KMS-11 (cell line): ENCODE measurements around the gene PET100.

Experiments
- H2AFZ ChIP-seq: fragments of 200-600 bp; sonication (generic); 2 replicates; pipeline ENCODE4 v1.6.1; 2016; ENCODE audit warnings: antibody characterized with exemption, mixed run types, low read depth
- H3K27ac ChIP-seq: fragments of 200-600 bp; sonication (generic); 2 replicates; pipeline ENCODE4 v1.6.1; 2016; ENCODE audit warnings: mild to moderate bottlenecking, mixed run types
- H3K27me3 ChIP-seq: fragments of 200-600 bp; sonication (generic); 2 replicates; pipeline ENCODE4 v1.6.1; 2017; ENCODE audit warnings: mild to moderate bottlenecking, low read depth, mixed run types, moderate library complexity; ENCODE audit not compliant: insufficient read depth
- H3K36me3 ChIP-seq: fragments of 200-600 bp; sonication (generic); 2 replicates; pipeline ENCODE4 v1.6.1; 2017; ENCODE audit warnings: mild to moderate bottlenecking, mixed run types; ENCODE audit not compliant: insufficient read depth
- H3K4me1 ChIP-seq: fragments of 200-600 bp; sonication (generic); 2 replicates; pipeline ENCODE4 v1.6.1; 2016; ENCODE audit warnings: mild to moderate bottlenecking, low read depth, mixed run types; ENCODE audit not compliant: poor library complexity, severe bottlenecking
- H3K4me2 ChIP-seq: fragments of 200-600 bp; sonication (generic); 2 replicates; pipeline ENCODE4 v1.7.0; 2016; ENCODE audit warnings: mild to moderate bottlenecking, mixed run types
- H3K4me3 ChIP-seq: fragments of 200-600 bp; sonication (generic); IDR thresholded peaks from 2 replicates; pipeline ENCODE4 v1.6.1; 2017; ENCODE audit warnings: low read depth, low read length, mixed read lengths; ENCODE audit not compliant: insufficient read depth
- H3K79me2 ChIP-seq: fragments of 200-600 bp; sonication (generic); 2 replicates; pipeline ENCODE4 v1.6.1; 2016; ENCODE audit warnings: low read depth, mixed run types; ENCODE audit not compliant: insufficient read depth
- H3K9ac ChIP-seq: fragments of 200-600 bp; sonication (generic); 2 replicates; pipeline ENCODE4 v1.6.1; 2016; ENCODE audit warnings: mild to moderate bottlenecking, mixed run types
- H4K20me1 ChIP-seq: fragments of 200-600 bp; sonication (generic); 2 replicates; pipeline ENCODE4 v1.6.1; 2016; ENCODE audit warnings: mild to moderate bottlenecking, mixed run types; ENCODE audit not compliant: insufficient read depth
- TF ChIP-seq, protein P1 (sequence below): fragments of 200-600 bp; sonication (generic); conservative IDR thresholded peaks from 2 replicates; pipeline ENCODE4 v1.6.1; 2017; ENCODE audit warnings: low read depth, mild to moderate bottlenecking, antibody characterized with exemption, low read length, moderate library complexity, mixed read lengths

PET100 gene

DNA sequence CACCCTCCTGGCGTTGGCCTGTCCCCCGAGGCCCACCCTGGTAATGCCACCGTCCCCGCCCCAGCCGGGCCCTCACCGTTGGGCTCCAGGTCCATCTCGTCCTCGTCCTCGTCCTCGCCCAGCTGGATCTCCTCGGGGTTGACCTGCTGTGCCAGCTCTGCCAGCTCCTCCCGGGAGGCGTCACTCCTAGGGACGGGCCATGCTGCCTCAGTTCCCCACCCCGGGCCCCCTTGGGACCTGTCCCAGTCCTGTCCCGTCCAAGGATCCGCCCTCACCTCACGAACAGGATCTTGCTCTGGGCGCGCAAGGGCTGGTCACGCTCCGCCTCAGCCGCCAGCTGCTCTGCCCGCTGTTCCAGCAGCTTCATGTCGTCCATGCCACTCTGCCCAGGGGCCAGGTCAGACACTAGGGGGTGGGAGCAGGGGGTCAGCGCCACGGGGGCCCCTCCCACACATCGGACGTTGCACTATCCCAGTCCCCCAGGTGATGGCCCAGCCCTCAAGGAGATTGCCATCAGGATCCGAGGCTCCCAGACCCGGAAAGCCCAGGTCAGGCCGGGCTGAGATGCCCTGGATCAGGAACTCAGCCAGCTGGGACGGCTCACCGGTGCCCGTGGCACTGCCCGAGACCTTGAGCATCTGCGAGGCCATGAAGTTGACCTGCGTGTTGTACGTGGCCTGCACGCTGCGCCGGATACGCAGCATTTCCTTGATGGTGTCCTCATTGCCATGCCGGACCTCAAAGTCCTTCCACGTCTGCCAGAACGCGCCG lies 9.7 kb upstream of the PET100 start:
- TF ChIP-seq, protein P1, sequence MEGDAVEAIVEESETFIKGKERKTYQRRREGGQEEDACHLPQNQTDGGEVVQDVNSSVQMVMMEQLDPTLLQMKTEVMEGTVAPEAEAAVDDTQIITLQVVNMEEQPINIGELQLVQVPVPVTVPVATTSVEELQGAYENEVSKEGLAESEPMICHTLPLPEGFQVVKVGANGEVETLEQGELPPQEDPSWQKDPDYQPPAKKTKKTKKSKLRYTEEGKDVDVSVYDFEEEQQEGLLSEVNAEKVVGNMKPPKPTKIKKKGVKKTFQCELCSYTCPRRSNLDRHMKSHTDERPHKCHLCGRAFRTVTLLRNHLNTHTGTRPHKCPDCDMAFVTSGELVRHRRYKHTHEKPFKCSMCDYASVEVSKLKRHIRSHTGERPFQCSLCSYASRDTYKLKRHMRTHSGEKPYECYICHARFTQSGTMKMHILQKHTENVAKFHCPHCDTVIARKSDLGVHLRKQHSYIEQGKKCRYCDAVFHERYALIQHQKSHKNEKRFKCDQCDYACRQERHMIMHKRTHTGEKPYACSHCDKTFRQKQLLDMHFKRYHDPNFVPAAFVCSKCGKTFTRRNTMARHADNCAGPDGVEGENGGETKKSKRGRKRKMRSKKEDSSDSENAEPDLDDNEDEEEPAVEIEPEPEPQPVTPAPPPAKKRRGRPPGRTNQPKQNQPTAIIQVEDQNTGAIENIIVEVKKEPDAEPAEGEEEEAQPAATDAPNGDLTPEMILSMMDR = no peak
- H3K4me3 ChIP-seq = no peak overlapping the region
- no peaks in the 10 kb centered on the region for H3K4me1 ChIP-seq
- no peak overlapping the region for H3K4me2 ChIP-seq
- H3K27ac ChIP-seq = no peak overlapping the region
- no peak overlapping the region for H3K9ac ChIP-seq
- no peaks in the 10 kb centered on the region for H3K27me3 ChIP-seq
- H3K79me2 ChIP-seq = no peaks in the 10 kb centered on the region
- H3K36me3 ChIP-seq = no peaks in the 10 kb centered on the region
- H2AFZ ChIP-seq = no peak overlapping the region
- no peaks in the 10 kb centered on the region for H4K20me1 ChIP-seq

DNA sequence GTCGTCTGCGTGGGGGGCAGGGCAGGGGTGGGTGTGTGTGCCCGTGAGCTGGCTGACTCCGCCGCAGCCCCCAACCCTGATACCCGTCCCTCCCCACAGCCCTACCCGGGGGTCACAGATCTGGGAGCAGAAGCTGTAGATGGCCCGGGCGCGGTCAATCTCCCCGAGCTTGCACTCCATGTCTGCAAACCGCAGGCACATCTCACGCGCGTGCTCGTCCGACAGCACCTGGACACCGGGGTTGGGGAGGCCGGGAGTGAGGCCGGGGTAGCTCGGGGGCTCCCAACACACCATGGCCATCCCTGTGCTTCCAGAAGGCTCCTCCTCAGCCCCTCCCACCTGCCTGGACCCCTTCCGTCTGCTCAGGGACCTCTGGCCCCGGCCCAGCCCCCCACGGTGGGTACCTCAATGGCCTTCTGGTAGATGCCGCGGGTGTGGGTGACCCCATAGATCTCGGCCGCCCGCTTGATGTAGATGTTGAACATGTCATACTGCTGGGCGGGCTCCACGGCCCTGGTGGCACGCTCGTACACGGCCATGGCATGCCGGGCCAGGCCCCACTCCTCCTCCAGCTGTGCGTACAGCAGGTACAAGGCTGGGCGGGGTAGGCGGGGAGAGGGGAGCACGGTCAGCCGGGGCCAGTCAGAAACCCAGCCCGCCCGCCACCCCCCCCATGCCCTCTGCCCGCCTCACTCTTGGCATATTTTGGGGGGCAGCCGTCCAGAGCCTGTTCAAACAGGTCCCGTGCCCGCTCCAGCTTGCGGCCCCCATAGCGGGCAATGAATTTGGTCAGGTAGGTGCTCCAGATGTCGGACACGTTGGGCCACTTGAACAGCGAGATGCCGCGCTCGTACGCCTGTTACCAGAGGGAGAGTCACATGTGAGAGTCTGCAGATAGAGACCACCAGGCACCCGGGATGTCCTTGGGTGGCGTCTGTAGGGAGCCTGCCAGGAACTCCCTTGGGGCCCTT lies 8.9 kb upstream of the PET100 start:
- Histone ChIP-seq H3K27me3 (no peaks in the 10 kb centered on the region), H3K36me3 (no peaks in the 10 kb centered on the region), H3K4me2 (no peak overlapping the region), H3K27ac (no peak overlapping the region), H3K4me1 (no peaks in the 10 kb centered on the region), H2AFZ (no peak overlapping the region), H4K20me1 (no peaks in the 10 kb centered on the region), H3K9ac (no peak overlapping the region), H3K4me3 (no peak overlapping the region), H3K79me2 (no peaks in the 10 kb centered on the region)
- TF ChIP-seq, protein P1 = no peak

DNA sequence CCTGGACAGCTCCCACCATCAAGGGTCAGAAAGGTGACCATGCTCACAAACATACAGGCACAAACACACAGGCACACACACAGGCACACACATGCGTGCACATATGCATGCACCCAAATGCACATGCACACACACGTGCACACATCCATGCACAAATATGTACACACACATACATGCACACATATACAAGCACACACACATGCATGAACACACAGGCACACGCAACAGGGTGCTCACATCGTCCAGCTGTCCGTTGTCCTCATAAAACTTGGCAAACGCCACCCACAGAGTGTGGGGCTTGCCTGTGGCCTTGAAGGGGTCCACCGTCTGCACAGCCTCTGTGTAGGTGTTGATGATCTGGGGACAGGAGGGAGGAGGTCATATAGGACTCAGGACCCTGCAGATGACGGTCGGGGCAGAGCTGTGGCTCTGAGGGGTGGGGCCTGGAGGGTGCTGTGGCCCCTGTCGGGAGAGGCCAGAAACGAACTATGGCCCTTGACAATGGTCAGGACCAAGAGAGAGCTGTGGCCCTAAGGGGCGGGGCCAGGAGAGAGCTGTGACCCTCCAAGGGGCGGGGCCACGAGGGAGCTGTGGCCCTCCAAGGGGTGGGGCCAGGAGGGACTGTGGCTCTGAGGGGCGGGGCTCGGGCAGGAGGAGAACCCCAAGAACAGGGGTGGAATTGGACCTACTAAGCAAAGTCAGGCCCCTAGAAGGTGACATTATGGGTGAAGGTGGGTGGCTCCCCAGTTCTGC lies 6.5 kb upstream of the PET100 start:
- Histone ChIP-seq H3K4me1 (no peaks in the 10 kb centered on the region), H3K9ac (no peak overlapping the region), H3K4me2 (no peak overlapping the region), H3K27ac (no peak overlapping the region), H3K36me3 (no peaks in the 10 kb centered on the region), H2AFZ (no peak overlapping the region), H3K4me3 (no peak overlapping the region), H3K27me3 (no peaks in the 10 kb centered on the region), H3K79me2 (peaks cover 18% of the 10 kb centered on the region), H4K20me1 (no peaks in the 10 kb centered on the region)
- TF ChIP-seq, protein P1 = no peak
